Keratinocyte (primary cell): Measurements from ENCODE around the gene OASL. TPM values are rescaled to one million over a fixed set of nuclear protein-coding genes. Genes with fewer than 3 reads are reported as not detected.

Experiments used
- DNase-seq: peaks from one replicate; pipeline ENCODE4 v3.0.0-alpha.2; 2011; ENCODE audit warnings: low read depth, missing footprints, low spot score
- FAIRE-seq: peaks from 2 replicates; lab custom pipeline; 2011; peaks lifted over from hg19 to GRCh38; lab: Jason Lieb, UNC
- H2AFZ ChIP-seq: 2 replicates; pipeline ENCODE4 v1.6.0; 2012; ENCODE audit warnings: low read length, control low read depth, inconsistent platforms; ENCODE audit not compliant: control insufficient read depth
- H3K27ac ChIP-seq: 2 replicates; pipeline ENCODE4 v1.5.1; 2011; ENCODE audit warnings: low read length; ENCODE audit not compliant: control insufficient read depth, insufficient read depth
- H3K27me3 ChIP-seq: 3 replicates; pipeline ENCODE4 v1.6.0; 2011; ENCODE audit warnings: low read length; ENCODE audit not compliant: control insufficient read depth, insufficient read depth; ENCODE audit errors: extremely low read depth
- H3K36me3 ChIP-seq, 2 experiments: 2 replicates in 1 of 2; 3 replicates in 1 of 2; pipeline ENCODE4 v1.5.1; 2011; ENCODE audit warnings: low read length in 2 of 2, mild to moderate bottlenecking in 1 of 2; ENCODE audit not compliant: control insufficient read depth in 2 of 2, insufficient read depth in 2 of 2; ENCODE audit errors: extremely low read depth in 1 of 2
- H3K4me1 ChIP-seq: 3 replicates; pipeline ENCODE4 v1.5.1; 2011; ENCODE audit warnings: low read length; ENCODE audit not compliant: control insufficient read depth, insufficient read depth; ENCODE audit errors: extremely low read depth
- H3K4me2 ChIP-seq: 3 replicates; pipeline ENCODE4 v1.6.0; 2011; ENCODE audit warnings: low read depth, low read length; ENCODE audit not compliant: control insufficient read depth, insufficient read depth; ENCODE audit errors: extremely low read depth
- H3K4me3 ChIP-seq, 3 experiments: fragments of 200-600 bp in 1 of 3; sonication (generic) in 1 of 3; 2 replicates in 2 of 3; 3 replicates in 1 of 3; pipeline ENCODE4 v1.5.1; 2011 to 2016; ENCODE audit warnings: low read length in 3 of 3, mild to moderate bottlenecking in 3 of 3, control low read depth in 2 of 3, inconsistent platforms in 1 of 3, low read depth in 1 of 3, mixed read lengths in 1 of 3, mixed run types in 1 of 3, moderate library complexity in 1 of 3; ENCODE audit not compliant: control insufficient read depth in 2 of 3, insufficient read depth in 2 of 3; ENCODE audit errors: extremely low read depth in 1 of 3
- H3K79me2 ChIP-seq: 2 replicates; pipeline ENCODE4 v1.6.0; 2012; ENCODE audit warnings: low read length; ENCODE audit not compliant: control insufficient read depth, insufficient read depth
- H3K9ac ChIP-seq: 3 replicates; pipeline ENCODE4 v1.6.0; 2011; ENCODE audit warnings: low read length; ENCODE audit not compliant: control insufficient read depth, insufficient read depth; ENCODE audit errors: extremely low read depth
- H3K9me1 ChIP-seq: 3 replicates; pipeline ENCODE4 v1.6.0; 2011; ENCODE audit warnings: low read length; ENCODE audit not compliant: control insufficient read depth, insufficient read depth; ENCODE audit errors: extremely low read depth
- H3K9me3 ChIP-seq: 2 replicates; pipeline ENCODE4 v1.5.1; 2012; ENCODE audit warnings: low read depth, low read length; ENCODE audit not compliant: control insufficient read depth
- H4K20me1 ChIP-seq: 3 replicates; pipeline ENCODE4 v1.6.0; 2011; ENCODE audit warnings: low read length; ENCODE audit not compliant: control insufficient read depth, insufficient read depth; ENCODE audit errors: extremely low read depth
- CTCF ChIP-seq, 3 experiments: IDR thresholded peaks in 1 of 3; conservative IDR thresholded peaks in 1 of 3; optimal IDR thresholded peaks in 1 of 3; 2 replicates in 2 of 3; 3 replicates in 1 of 3; pipeline versions ENCODE3 to v1.5.1; 2011; ENCODE audit warnings: low read length in 3 of 3, mild to moderate bottlenecking in 3 of 3, moderate library complexity in 2 of 3, control low read depth in 1 of 3, inconsistent platforms in 1 of 3; ENCODE audit not compliant: insufficient read depth in 2 of 3; ENCODE audit errors: extremely low read depth in 1 of 3
- EZH2 ChIP-seq: IDR thresholded peaks from one replicate; pipeline ENCODE4 v1.6.1; 2012; ENCODE audit warnings: inconsistent platforms, mild to moderate bottlenecking, low read length, moderate library complexity
- dilution Hi-C: fragments of 300-500 bp; cut with MboI; formaldehyde crosslinking; loops from one replicate; pipeline ENCODE4 v1.7.0; 2020; ENCODE audit warnings: low sequenced_read_pairs; ENCODE audit not compliant: extremely low pct_ligation_motif_present
- polyA plus RNA-seq, 5 experiments: library from polyadenylated mRNA; depleted of rRNA in 3 of 5; stranded (reverse) in 3 of 5; stranded (forward) in 1 of 5; unstranded in 1 of 5; fragments of >200 nt; gene quantifications; 1 replicate in 1 of 5; 2 replicates in 3 of 5; 3 replicates in 1 of 5; pipeline versions ENCODE4 v1.2.1 to v1.2.3, GENCODE V29; 2011 to 2012; ENCODE audit warnings: missing spikeins in 2 of 5, low read depth in 1 of 5, low replicate concordance in 1 of 5

OASL gene
- polyA plus RNA-seq, 1 donor (not counting 4 experiments of a cell fraction or from before 2014, with no cell fraction given): 3.6 TPM

GRCh38 chr12:121022713-121023112, 16.3 kb downstream of the OASL start:
- no peaks in the 10 kb centered on the region for H3K9me1 ChIP-seq
- H3K4me1 ChIP-seq: no peaks in the 10 kb centered on the region
- H2AFZ ChIP-seq: no peak overlapping the region
- H4K20me1 ChIP-seq: no peaks in the 10 kb centered on the region
- no peaks in the 10 kb centered on the region for H3K79me2 ChIP-seq
- DNase-seq: no peak
- no peak overlapping the region for H3K4me3 ChIP-seq
- H3K36me3 ChIP-seq: no peaks in the 10 kb centered on the region
- no peak overlapping the region for H3K4me2 ChIP-seq
- FAIRE-seq: no peak
- TF ChIP-seq CTCF (optimal IDR thresholded peaks at IDR 0.05 in 1 of 3, IDR thresholded peaks at IDR 0.05 in 1 of 3, conservative IDR thresholded peaks at IDR 0.05 in 1 of 3; ENCODE audit: extremely low read depth in 1 of 3, insufficient read depth in 2 of 3, low read length in 3 of 3): no peak
- no peak for TF ChIP-seq EZH2
- H3K27me3 ChIP-seq: no peaks in the 10 kb centered on the region
- H3K9me3 ChIP-seq: no peaks in the 10 kb centered on the region
- H3K27ac ChIP-seq: no peak overlapping the region
- H3K9ac ChIP-seq: no peak overlapping the region
- dilution Hi-C loops: no loop called here

- Histone ChIP-seq H3K27ac (no peak overlapping the region), H2AFZ (no peak overlapping the region), H3K27me3 (no peaks in the 10 kb centered on the region), H3K9me3 (no peaks in the 10 kb centered on the region), H3K9ac (no peak overlapping the region), H4K20me1 (no peaks in the 10 kb centered on the region), H3K4me1 (no peaks in the 10 kb centered on the region), H3K4me3 (no peak overlapping the region), H3K36me3 (no peaks in the 10 kb centered on the region), H3K79me2 (no peaks in the 10 kb centered on the region), H3K9me1 (no peaks in the 10 kb centered on the region), H3K4me2 (no peak overlapping the region)
- TF ChIP-seq CTCF (optimal IDR thresholded peaks at IDR 0.05 in 1 of 3, IDR thresholded peaks at IDR 0.05 in 1 of 3, conservative IDR thresholded peaks at IDR 0.05 in 1 of 3; ENCODE audit: extremely low read depth in 1 of 3, insufficient read depth in 2 of 3, low read length in 3 of 3): no peak
- TF ChIP-seq EZH2: no peak
- no peak for DNase-seq
- dilution Hi-C loops: no loop called here
- no peak for FAIRE-seq
Measured at GRCh38 chr12:121021754-121022153, 17.3 kb downstream of the OASL start.
